Activated gamma-delta T cell (primary cell): ENCODE measurements around the gene KDM8.
"Not testable (repeated sequence)": the region's sequence is repeated elsewhere in the genome, so short reads cannot be mapped to it uniquely, and the experiment has no call there.

Experiments
- DNase-seq: peaks from one replicate; lab custom pipeline; 2025; lab: John Stamatoyannopoulos, UW

KDM8 gene

DNA sequence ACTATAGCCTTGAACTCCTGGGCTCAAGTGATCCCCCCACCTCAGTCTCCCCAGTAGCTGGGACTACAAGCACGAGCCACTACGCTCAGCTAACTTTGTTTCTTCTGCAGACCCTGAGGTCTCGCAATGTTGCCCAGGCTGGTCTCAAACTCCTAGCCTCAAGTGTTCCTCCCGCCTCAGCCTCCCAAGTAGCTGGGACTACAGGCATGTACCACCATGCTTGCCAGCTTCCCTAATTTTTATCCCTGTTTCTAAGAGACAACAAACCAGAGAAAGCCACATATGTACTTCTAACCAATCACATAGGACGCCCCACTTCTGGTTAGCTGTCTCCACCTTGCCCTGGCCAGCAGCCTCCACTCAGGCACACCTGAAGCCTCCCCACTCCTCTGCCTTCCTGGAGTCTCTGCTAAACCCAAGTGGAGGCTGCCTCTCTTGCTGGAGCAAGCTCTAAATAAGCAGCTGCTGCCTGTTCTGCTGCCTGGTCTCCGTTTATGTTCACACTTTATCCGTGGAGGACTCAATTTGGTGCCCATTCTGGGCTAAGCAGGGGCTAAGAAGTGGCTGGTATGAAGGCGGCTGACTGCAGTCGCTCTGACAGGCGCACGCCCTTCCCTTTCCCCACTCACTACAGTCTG, 40.5 kb downstream of the KDM8 start:
- DNase-seq, result no peak

- DNase-seq, result no peak
Observed at GRCh38 chr16:27244363-27244755, 41.0 kb downstream of the KDM8 start.

DNA sequence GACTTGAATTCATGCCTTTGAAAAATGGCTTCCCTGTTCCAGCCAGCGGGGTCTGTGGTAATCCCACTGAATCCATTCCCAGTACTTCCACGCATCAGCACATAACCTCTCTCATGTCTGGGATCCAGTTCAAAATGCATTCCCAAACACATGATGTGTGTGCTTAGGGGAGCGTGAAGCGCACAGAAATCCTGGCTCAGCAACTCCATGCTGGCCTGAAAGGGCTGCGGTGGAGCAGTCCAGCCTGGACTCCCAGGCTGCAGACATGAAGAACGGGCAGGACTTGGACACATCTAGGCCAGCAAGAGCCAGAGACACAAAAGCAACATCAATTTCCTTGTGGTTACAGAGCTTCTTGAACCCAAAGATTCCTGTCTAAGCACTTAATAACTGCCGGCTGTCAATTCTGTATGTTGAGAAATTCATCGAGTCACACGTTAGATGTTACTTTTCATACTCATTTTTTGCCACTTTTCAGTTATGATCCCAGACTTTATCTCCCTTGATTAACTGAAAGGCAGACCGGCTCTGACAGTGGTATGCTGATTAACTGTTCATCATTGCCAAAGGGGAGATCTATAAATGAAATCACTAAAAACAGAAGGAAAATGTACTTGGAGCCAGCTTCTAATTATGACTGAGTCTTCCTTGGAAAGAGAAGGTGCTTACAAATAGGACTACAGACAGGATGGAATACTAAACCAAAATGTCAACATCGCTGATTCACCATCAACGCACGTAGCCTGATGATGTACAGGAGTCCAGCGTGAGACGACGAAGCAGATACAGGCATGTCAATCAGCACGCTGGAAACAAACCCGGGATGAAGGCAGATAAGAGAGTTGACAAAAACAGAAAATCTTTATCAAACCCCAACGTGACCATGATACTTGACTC, 42.2 kb downstream of the KDM8 start:
- DNase-seq, result no peak

DNA sequence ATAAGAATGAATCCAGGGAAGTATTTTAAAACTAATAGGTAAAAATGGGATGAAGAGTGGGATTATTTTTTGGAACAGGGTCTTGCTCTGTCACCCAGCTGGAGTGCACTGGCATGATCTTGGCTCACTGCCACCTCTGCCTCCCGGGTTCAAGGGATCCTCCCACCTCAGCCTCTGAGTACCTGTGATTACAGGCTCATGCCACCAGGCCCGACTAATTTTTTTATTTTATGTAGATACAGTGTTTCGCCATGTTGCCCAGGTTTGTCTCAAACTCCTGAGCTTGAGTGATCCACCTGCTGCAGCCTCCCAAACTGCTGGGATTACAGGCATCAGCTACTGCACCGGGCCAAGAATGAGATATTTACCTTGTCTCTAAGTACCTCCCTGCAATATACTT, 43.1 kb downstream of the KDM8 start:
- no peak for DNase-seq

DNA sequence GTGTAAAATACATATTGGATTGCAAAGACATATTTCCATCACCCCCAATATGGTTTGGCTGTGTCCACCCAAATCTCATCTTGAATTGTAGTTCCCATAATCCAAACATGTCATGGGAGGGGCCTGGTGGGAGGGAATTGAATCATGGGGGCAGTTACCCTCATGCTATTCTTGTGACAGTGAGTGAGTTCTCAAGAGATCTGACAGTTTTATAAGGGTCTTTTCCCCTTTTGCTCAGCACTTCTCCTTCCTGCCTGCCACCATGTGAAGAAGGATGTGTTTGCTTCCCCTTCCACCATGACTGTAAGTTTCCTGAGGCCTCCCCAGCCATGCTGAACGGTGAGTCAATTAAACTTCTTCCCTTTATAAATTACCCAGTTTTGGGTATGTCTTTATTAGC, 43.8 kb downstream of the KDM8 start:
- not testable (repeated sequence) for DNase-seq

DNA sequence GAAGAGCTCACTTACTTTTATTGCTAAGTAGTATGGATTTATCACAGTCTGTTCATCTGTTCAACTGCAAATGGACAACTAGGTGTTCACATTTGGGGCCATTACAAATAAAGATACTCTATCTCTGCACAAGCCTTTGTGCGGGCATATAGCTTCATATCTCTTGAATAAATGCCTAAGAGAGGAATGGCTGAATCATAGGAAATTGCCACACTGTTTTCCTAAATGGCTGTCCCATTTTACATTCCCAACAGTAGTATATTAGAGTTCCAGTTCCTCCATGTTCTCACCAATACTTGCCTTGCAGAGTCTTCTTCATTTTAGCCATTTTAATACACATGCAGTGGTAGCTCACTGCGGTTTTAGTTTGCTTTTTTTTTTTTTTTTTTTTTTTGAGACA, 44.7 kb downstream of the KDM8 start:
- DNase-seq, result no peak

GRCh38 chr16:27248886-27249285, 45.6 kb downstream of the KDM8 start:
- DNase-seq, result not testable (repeated sequence)

- no peak for DNase-seq
Observed at GRCh38 chr16:27251541-27252205, 48.3 kb downstream of the KDM8 start.

- DNase-seq, result no peak
Observed at GRCh38 chr16:27252206-27252585, 48.9 kb downstream of the KDM8 start.

- DNase-seq, result no peak
Observed at GRCh38 chr16:27253526-27253930, 50.2 kb downstream of the KDM8 start.

DNA sequence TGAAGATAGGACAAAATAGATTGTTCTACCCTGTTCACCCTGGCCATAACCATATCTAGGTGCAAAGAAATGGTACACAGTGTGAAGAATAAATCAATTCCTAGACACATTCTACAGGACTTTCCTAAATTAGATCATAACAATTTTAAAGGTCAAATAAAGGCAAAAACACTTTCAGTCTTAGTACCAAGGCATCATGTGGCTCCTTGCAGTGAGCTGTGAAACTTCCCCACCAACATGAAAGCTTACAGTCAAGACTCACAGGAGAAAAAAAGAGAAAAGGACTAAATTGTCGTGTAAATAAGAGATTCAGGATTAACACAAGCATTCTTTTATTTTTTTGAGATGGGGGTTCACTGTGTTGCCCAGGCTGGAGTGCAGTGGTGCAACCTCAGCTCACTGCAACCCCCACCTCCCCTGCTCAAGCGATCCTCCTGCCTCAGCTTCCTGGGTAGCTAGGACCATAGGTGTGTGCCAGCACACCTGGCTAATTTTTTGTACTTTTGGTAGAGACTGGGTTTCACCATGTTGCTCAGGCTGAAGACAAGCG, 51.0 kb downstream of the KDM8 start:
- no peak for DNase-seq

- no peak for DNase-seq
Observed at GRCh38 chr16:27256861-27257260, 53.5 kb downstream of the KDM8 start.

DNA sequence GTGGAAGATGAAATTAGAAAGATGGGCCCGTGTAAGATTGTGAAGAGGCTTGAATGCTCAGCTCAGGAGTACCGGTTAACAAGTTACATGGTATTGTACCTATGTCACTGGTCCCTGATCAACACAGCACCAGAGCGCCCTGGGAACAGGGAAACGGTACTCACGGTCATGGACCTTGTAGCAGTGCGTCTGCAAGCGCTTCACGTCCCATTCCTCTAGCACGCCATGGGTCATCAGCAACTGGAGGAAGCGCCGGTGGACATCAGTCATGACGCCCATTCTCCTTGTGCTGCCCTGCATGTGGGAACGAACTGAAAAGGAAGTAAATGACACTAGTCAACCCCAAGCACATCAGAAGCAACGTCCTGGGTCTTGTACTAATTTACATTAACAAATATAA, 53.9 kb downstream of the KDM8 start:
- DNase-seq, result no peak

DNA sequence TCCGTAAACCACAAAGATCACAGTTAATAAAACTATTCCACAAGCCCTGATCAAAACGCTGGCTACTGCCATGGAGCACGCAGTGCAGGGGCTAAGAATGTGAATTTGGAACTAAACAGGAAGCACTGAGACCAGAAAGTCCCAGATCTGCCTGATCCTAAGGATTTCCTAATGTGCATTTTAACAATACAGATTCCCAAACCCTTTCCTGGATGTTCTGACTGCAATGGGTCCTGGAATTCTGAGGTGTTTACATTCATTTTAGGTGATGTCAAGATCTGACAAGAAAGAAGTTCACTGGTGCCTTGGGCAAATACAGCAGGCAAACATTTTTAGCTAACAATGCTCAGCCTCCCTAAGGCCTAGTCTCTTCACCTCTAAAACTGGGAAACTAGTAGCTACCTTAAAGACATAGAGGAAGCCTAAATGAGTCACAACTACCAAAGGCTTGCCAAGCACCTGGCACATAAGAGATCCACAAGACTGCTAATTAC, 55.0 kb downstream of the KDM8 start:
- no peak for DNase-seq

DNA sequence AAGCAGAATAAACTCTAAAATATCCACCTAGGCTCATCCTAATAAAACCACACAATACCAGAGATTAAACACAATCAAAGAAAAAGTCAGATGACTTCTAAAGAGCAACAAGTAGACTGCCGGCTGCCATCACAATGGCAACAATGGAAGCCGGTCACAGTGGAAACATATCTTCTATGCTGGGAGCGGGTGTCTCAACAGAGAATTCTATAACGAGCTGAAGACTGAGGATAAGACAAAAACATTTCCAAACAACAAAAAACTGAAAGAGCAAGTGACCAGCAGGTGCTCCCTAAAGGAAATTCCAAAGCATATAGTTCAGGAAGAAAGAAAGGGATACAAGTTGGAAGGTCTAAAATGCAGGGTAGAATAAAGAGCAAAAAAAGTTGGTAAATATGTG, 56.4 kb downstream of the KDM8 start:
- no peak for DNase-seq

DNA sequence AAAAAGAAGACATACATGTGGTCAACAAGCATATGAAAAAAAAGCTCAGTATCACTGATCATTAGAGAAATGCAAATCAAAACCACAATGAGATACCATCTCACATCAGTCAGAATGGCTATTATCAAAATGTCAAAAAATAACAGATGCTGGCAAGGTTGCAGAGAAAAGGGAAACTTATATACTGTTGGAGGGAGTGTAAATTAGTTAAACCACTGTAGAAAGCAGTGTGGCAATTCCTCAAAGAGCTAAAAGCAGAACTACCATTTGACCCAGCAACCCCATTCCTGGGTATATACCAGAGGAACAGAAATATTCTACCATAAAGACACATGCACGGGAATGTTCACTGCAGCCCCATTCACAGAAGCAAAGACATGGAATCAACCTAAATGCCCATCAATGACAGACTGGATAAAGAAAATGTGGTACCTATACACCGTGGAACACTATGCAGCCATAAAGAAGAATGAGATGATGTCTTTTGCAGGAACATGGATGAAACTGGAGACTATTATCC, 59.6 kb downstream of the KDM8 start:
- not testable (repeated sequence) for DNase-seq

- DNase-seq, result no peak
Observed at GRCh38 chr16:27264151-27264550, 60.8 kb downstream of the KDM8 start.

DNA sequence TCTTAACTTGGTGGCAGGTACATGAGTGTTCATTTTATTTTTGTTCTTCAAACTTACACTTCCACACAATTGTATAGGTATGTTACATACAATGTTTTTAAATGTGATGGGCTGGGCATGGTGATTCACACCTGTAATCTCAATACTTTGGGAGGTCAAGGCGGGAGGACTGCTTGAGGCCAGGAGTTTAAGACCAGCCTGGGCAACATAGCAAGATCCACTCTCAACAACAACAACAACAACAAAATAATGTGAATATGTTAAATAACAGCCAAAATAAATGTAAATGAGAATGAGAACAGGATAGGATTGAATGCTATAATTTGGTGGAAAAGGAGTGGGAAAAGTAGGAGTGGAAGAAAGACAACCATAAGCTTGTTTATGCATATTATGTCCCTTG, 62.7 kb downstream of the KDM8 start:
- no peak for DNase-seq

DNA sequence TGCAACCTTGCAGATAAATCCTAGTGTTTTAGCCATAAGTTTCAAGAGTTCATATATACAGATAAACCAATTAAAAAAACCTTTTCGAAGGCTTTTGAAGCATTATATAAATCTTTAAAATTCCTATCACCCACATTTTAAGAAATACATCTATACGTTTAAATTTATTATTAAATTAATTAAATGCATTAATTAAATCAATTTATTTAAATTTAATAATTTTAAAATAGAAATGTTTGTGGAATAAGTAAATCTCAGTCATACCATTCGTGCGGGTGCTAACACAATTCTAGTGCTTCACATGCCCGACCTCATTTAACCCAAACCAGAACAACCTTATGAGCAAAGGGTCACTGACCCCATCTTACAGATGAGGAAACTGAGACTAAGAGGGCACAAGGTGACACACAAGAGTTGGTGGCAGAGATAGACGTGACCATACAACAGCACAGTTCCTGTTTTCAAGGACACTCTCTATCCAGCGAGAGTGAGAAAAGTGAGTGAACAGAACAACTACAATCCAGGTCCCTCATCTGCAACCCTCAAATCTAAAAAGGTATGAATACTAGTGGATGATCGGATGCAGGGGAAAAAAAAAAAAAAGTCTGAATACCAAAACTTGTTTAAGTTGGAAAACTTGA, 63.8 kb downstream of the KDM8 start:
- no peak for DNase-seq

GRCh38 chr16:27268376-27269299, 65.3 kb downstream of the KDM8 start, which contains the start of gene NSMCE1:
Gene NSMCE1 (minus strand): TSS chr16:27268772. CDS start chr16:27257570, 11,202 bp downstream.
- peak; percentile 89 for DNase-seq
